H9 (cell line): Measurements from ENCODE around the gene TRAK1. TPM values are rescaled to one million over a fixed set of nuclear protein-coding genes. Genes with fewer than 3 reads are reported as not detected.

Experiments
- DNase-seq: peaks from one replicate; pipeline ENCODE4 v3.0.0-alpha.2; 2017
- H2AFZ ChIP-seq: one replicate; pipeline ENCODE4 v1.6.1; 2013; ENCODE audit warnings: mild to moderate bottlenecking, low read length, control low read depth, moderate library complexity
- H2AK5ac ChIP-seq: 2 replicates; pipeline ENCODE4 v1.6.1; 2013; ENCODE audit warnings: low read length, control low read depth, mixed read lengths; ENCODE audit not compliant: insufficient read length
- H2BK120ac ChIP-seq: one replicate; pipeline ENCODE4 v1.6.1; 2013; ENCODE audit warnings: low read depth, mild to moderate bottlenecking, low read length, control low read depth, inconsistent platforms; ENCODE audit not compliant: poor library complexity, severe bottlenecking
- H2BK12ac ChIP-seq: 2 replicates; pipeline ENCODE4 v1.6.1; 2013; ENCODE audit warnings: low read length, control low read depth, mixed read lengths, low read depth; ENCODE audit not compliant: insufficient read length
- H2BK15ac ChIP-seq: 2 replicates; pipeline ENCODE4 v1.6.1; 2013; ENCODE audit warnings: low read depth, low read length, control low read depth
- H2BK20ac ChIP-seq: one replicate; pipeline ENCODE4 v1.6.1; 2013; ENCODE audit warnings: low read depth, mild to moderate bottlenecking, low read length, control low read depth, inconsistent platforms; ENCODE audit not compliant: poor library complexity, severe bottlenecking
- H2BK5ac ChIP-seq: 2 replicates; pipeline ENCODE4 v1.6.1; 2013; ENCODE audit warnings: low read length, control low read depth, mixed read lengths; ENCODE audit not compliant: insufficient read length
- H3K14ac ChIP-seq: 2 replicates; pipeline ENCODE4 v1.6.1; 2013; ENCODE audit warnings: low read length, control low read depth; ENCODE audit not compliant: insufficient read depth
- H3K18ac ChIP-seq: 2 replicates; pipeline ENCODE4 v1.6.1; 2013; ENCODE audit warnings: low read depth, mild to moderate bottlenecking, mixed read lengths, low read length, control low read depth; ENCODE audit not compliant: insufficient read length
- H3K23ac ChIP-seq: 2 replicates; pipeline ENCODE4 v1.6.1; 2013; ENCODE audit warnings: low read length, control low read depth, mixed read lengths, low read depth; ENCODE audit not compliant: insufficient read length
- H3K23me2 ChIP-seq: 2 replicates; pipeline ENCODE4 v1.6.1; 2013; ENCODE audit warnings: low read depth, mild to moderate bottlenecking, mixed read lengths, low read length, control low read depth; ENCODE audit not compliant: insufficient read length, poor library complexity, severe bottlenecking
- H3K27ac ChIP-seq: 2 replicates; pipeline ENCODE4 v1.5.1; 2013; ENCODE audit warnings: low read length, control low read depth, mixed read lengths, low read depth; ENCODE audit not compliant: insufficient read length
- H3K27me3 ChIP-seq: 2 replicates; pipeline ENCODE4 v1.6.1; 2013; ENCODE audit warnings: low read length, control low read depth, inconsistent platforms; ENCODE audit not compliant: insufficient read depth
- H3K4ac ChIP-seq: 2 replicates; pipeline ENCODE4 v1.6.1; 2013; ENCODE audit warnings: low read depth, mild to moderate bottlenecking, control low read depth, inconsistent platforms, low read length, moderate library complexity
- H3K4me1 ChIP-seq: 2 replicates; pipeline ENCODE4 v1.6.1; 2013; ENCODE audit warnings: low read length, control low read depth, inconsistent platforms; ENCODE audit not compliant: insufficient read depth
- H3K4me2 ChIP-seq: 2 replicates; pipeline ENCODE4 v1.6.1; 2013; ENCODE audit warnings: low read length, control low read depth, mixed read lengths; ENCODE audit not compliant: insufficient read length, insufficient read depth
- H3K56ac ChIP-seq: 2 replicates; pipeline ENCODE4 v1.6.1; 2013; ENCODE audit warnings: low read depth, mild to moderate bottlenecking, mixed read lengths, low read length, control low read depth; ENCODE audit not compliant: insufficient read length
- H3K79me1 ChIP-seq: 2 replicates; pipeline ENCODE4 v1.6.1; 2013; ENCODE audit warnings: low read depth, mild to moderate bottlenecking, moderate library complexity, low read length, control low read depth, inconsistent platforms; ENCODE audit not compliant: insufficient read depth, poor library complexity, severe bottlenecking
- H3K79me2 ChIP-seq: 2 replicates; pipeline ENCODE4 v1.6.1; 2013; ENCODE audit warnings: low read length, control low read depth, inconsistent platforms; ENCODE audit not compliant: insufficient read depth
- H3K9ac ChIP-seq: 2 replicates; pipeline ENCODE4 v1.6.1; 2013; ENCODE audit warnings: low read length, control low read depth, mixed read lengths; ENCODE audit not compliant: insufficient read length; ENCODE audit errors: extremely low read depth
- H3K9me3 ChIP-seq: one replicate; pipeline ENCODE4 v1.6.1; 2013; ENCODE audit warnings: low read depth, low read length, inconsistent platforms; ENCODE audit not compliant: control insufficient read depth
- H3T11ph ChIP-seq: one replicate; pipeline ENCODE4 v1.6.1; 2013; ENCODE audit warnings: mild to moderate bottlenecking, low read length, control low read depth, inconsistent platforms
- H4K20me1 ChIP-seq: one replicate; pipeline ENCODE4 v1.6.1; 2013; ENCODE audit not compliant: control insufficient read depth, insufficient read length, insufficient read depth
- H4K5ac ChIP-seq: 2 replicates; pipeline ENCODE4 v1.6.1; 2013; ENCODE audit warnings: low read depth, mild to moderate bottlenecking, mixed read lengths, low read length, control low read depth; ENCODE audit not compliant: insufficient read length
- H4K8ac ChIP-seq: replicated peaks from 2 replicates; pipeline ENCODE4 v1.6.1; 2013; ENCODE audit warnings: low read length, control low read depth, mixed read lengths, low read depth; ENCODE audit not compliant: insufficient read length
- H4K91ac ChIP-seq: 2 replicates; pipeline ENCODE4 v1.6.1; 2013; ENCODE audit warnings: low read depth, mild to moderate bottlenecking, moderate library complexity, mixed read lengths, low read length, control low read depth; ENCODE audit not compliant: insufficient read length
- H3K27ac Mint-ChIP-seq, 3 experiments: 2 replicates in 2 of 3; 3 replicates in 1 of 3; pipeline ENCODE4 v1.8.0; 2020 to 2021; ENCODE audit warnings: mixed read lengths in 3 of 3, mild to moderate bottlenecking in 1 of 3, moderate library complexity in 1 of 3
- H3K27me3 Mint-ChIP-seq: 2 replicates; pipeline ENCODE4 v1.8.0; 2021; ENCODE audit warnings: low read depth, mild to moderate bottlenecking, moderate library complexity, mixed read lengths
- H3K36me3 Mint-ChIP-seq, 3 experiments: 2 replicates in 2 of 3; 3 replicates in 1 of 3; pipeline ENCODE4 v1.8.0; 2020 to 2021; ENCODE audit warnings: low read depth in 3 of 3, mixed read lengths in 3 of 3; ENCODE audit not compliant: insufficient read depth in 1 of 3
- H3K4me1 Mint-ChIP-seq, 2 experiments: 2 replicates each; pipeline ENCODE4 v1.8.0; 2020; ENCODE audit warnings: mixed read lengths in 2 of 2
- H3K4me3 Mint-ChIP-seq, 2 experiments: 2 replicates in 1 of 2; 3 replicates in 1 of 2; pipeline ENCODE4 v1.8.0; 2020 to 2021; ENCODE audit warnings: mild to moderate bottlenecking in 2 of 2, mixed read lengths in 2 of 2, moderate library complexity in 1 of 2
- H3K9me3 Mint-ChIP-seq, 2 experiments: 2 replicates in 1 of 2; 3 replicates in 1 of 2; pipeline ENCODE4 v1.8.0; 2020; ENCODE audit warnings: mild to moderate bottlenecking in 2 of 2, mixed read lengths in 2 of 2, moderate library complexity in 1 of 2
- WGBS: extraction: QIAGEN DNeasy Blood & Tissue Kit; methylation state at CpG from one replicate; pipeline ENCODE4 v1.1.7; 2013; ENCODE audit warnings: missing lambda C conversion rate, low lambda C conversion rate, mixed read lengths; ENCODE audit not compliant: insufficient read length; ENCODE audit errors: extremely low coverage; 5-methylcytosine and 5-hydroxymethylcytosine counted together
- total RNA-seq: library from RNA; stranded (reverse); gene quantifications from 2 replicates; pipeline ENCODE4 v1.2.1, GENCODE V29; 2021
- TF ChIP-seq, protein P1 (sequence below): fragments of 200-600 bp; sonication (generic); conservative IDR thresholded peaks from 3 replicates; pipeline ENCODE4 v1.8.0; 2021; ENCODE audit warnings: antibody characterized with exemption, mild to moderate bottlenecking

The TRAK1 gene
- total RNA-seq, 1 experiment from 2014 or later: 34.2 TPM

GRCh38 chr3:42247576-42248027 is 156.4 kb downstream of the TRAK1 start:
- Mint-ChIP-seq H3K4me1 (0 out of 4 replicates have a peak, but pooled peaks cover 0 to 2% of the 10 kb centered on the region in 2 experiments), H3K4me3 (no peak overlapping the region), H3K36me3 (no peaks in the 10 kb centered on the region), H3K9me3 (no peaks in the 10 kb centered on the region; a peak in 1 of 5 replicates), H3K27ac (no peak overlapping the region), H3K27me3 (peaks cover 26% of the 10 kb centered on the region)
- Histone ChIP-seq H3K4ac (no peak overlapping the region), H2AFZ (no peak overlapping the region), H3K79me1 (no peaks in the 10 kb centered on the region), H3K27me3 (no peaks in the 10 kb centered on the region), H4K5ac (no peak overlapping the region), H3K23me2 (no peaks in the 10 kb centered on the region), H3K14ac (no peak overlapping the region), H3K79me2 (no peaks in the 10 kb centered on the region), H4K8ac (no peak overlapping the region), H3K56ac (no peak overlapping the region), H2BK120ac (no peak overlapping the region), H2AK5ac (no peak overlapping the region), H2BK12ac (no peak overlapping the region), H3K4me1 (no peaks in the 10 kb centered on the region), H2BK15ac (no peak overlapping the region), H3K23ac (no peak overlapping the region), H2BK20ac (no peak overlapping the region), H4K91ac (no peak overlapping the region), H3K18ac (no peak overlapping the region), H3K9me3 (no peaks in the 10 kb centered on the region), H3T11ph (no peak overlapping the region), H3K9ac (no peak overlapping the region), H3K27ac (no peak overlapping the region), H2BK5ac (no peak overlapping the region), H4K20me1 (no peaks in the 10 kb centered on the region), H3K4me2 (no peak overlapping the region)
- TF ChIP-seq, protein P1, sequence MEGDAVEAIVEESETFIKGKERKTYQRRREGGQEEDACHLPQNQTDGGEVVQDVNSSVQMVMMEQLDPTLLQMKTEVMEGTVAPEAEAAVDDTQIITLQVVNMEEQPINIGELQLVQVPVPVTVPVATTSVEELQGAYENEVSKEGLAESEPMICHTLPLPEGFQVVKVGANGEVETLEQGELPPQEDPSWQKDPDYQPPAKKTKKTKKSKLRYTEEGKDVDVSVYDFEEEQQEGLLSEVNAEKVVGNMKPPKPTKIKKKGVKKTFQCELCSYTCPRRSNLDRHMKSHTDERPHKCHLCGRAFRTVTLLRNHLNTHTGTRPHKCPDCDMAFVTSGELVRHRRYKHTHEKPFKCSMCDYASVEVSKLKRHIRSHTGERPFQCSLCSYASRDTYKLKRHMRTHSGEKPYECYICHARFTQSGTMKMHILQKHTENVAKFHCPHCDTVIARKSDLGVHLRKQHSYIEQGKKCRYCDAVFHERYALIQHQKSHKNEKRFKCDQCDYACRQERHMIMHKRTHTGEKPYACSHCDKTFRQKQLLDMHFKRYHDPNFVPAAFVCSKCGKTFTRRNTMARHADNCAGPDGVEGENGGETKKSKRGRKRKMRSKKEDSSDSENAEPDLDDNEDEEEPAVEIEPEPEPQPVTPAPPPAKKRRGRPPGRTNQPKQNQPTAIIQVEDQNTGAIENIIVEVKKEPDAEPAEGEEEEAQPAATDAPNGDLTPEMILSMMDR: peak; percentile 93
- DNase-seq: peak; percentile 65
- WGBS: no CpG with 5 or more reads among the region's 9 CpGs
